Left lobe of liver (tissue), 2 donors: ENCODE measurements around the gene ATP2A2. TPM values are rescaled to one million over a fixed set of nuclear protein-coding genes. Genes with fewer than 3 reads are reported as not detected.

Experiments used
- ATAC-seq: fragments of 200-7000 bp; cut with Tn5 transposase; one replicate; pipeline ENCODE4 v1.9.1; 2020; ENCODE audit warnings: mild to moderate bottlenecking, moderate library complexity
- DNase-seq: peaks from one replicate; pipeline ENCODE4 v3.0.0-alpha.2; 2020; ENCODE audit warnings: low spot score
- total RNA-seq: library from RNA; stranded (reverse); gene quantifications from one replicate; pipeline ENCODE4 v1.2.1, GENCODE V29; 2021
- donor health status: DM: no; HTN: no; CAD: no; lungs with moderate emphysema.
- donor health status: DM: no; HTN: yes; CAD: no.

The ATP2A2 gene
- total RNA-seq, 1 donor from 2014 or later: 118 TPM

DNA sequence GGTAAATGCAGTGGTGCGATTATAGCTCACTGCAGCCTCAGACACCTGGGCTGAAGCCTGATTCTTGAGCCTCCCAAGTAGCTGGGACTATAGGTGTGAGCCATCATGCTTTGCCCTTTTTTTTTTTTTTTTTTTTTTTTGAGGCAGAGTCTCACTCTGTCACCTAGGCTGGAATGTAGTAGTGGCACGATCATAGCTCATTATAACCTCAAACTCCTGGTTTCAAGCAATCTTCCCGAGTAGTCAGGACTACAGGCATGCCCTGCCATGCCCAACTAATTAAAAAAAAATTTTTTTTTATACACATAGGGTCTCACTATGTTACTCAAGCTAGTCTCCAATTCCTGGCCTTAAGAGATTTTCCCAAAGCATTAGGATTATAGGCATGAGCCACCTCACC, 6.9 kb downstream of the ATP2A2 start:
- DNase-seq (no peak), ATAC-seq (no peak)

DNA sequence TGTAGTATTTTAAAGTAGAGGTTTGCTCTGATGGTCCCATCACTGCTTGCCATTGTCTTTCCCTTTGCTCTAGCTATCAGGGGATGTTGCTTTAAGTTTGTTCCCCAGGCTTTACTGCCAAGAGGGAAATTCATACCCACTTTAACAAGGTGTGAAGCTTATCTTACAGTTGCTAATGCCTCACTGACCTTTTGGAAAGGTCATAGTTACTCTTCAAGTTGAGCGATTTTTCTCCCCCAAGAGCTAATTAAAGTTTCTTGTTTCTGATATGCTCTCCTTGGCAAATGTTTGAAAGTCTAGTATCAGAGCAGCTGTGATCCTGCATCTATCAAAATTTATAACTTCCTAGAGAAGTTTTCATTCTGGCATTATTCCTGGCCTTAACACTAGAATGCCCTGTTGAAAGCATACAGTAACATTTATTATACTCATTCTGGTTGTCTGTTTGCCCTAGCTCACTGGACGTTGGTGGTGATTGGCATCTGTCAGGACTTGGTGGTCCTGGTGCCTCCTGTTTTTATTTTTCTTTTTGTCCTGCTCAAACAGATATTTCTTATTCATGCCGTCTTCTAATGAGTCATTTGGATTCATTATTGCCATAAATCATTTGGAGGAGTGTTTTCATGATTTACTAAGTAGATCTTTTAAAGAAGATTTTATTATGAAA, 8.1 kb downstream of the ATP2A2 start:
- ATAC-seq: no peak
- DNase-seq: no peak

GRCh38 chr12:110289711-110290078, 8.6 kb downstream of the ATP2A2 start:
- no peak for ATAC-seq
- DNase-seq: no peak

GRCh38 chr12:110301065-110301806, 20.2 kb downstream of the ATP2A2 start:
- ATAC-seq: no peak
- no peak for DNase-seq

- ATAC-seq: no peak
These were observed 23.1 kb downstream of the ATP2A2 start for GRCh38 chr12:110304061-110304551.

GRCh38 chr12:110307372-110307771, 26.3 kb downstream of the ATP2A2 start:
- no peak for ATAC-seq
- no peak for DNase-seq

More at GRCh38 chr12:110304061-110304551, 23.1 kb downstream of the ATP2A2 start:
- DNase-seq: no peak

DNA sequence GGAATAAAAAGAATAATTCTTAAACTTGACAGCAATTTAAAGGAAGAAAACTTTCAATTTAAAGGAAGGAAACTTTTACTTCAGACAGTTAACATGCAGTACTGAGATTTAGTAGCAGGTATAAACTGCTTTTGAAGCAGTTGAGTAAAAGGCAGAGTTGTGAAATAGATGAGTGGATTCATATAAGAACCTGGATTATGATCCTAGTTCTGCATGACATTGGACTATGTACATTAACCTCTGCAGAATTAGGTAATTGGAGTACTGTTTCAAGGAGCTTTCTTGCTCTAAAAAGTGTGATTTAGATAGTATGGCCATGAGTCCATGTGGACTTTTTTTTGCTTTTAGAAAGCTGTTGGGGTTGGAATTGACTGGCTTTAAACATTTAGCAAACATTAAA, 29.7 kb downstream of the ATP2A2 start:
- DNase-seq (no peak), ATAC-seq (peak; percentile 17)

DNA sequence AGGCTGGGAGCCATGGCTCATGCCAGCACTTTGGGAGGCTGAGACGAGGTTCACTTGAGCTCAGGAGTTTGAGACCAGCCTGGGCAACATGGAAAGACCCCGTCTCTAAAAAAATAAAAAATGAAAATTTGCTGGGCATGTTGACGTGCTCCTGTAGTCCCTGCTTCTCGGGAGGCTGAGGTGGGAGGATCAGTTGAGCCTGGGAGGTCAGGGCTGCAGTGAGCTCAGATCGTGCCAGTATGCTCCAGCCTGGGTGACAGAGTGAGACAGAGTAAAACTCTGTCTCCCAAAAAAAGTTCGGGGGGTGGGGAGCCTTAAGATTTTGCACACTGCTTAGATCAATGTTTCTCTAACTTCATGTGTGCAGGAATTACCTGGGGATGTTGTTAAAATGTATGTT, 30.9 kb downstream of the ATP2A2 start:
- ATAC-seq: no peak
- no peak for DNase-seq

- ATAC-seq (peak; percentile 67), DNase-seq (no peak)
These were observed 31.7 kb downstream of the ATP2A2 start for GRCh38 chr12:110312581-110313360.

- ATAC-seq (no peak), DNase-seq (no peak)
These were observed 33.3 kb downstream of the ATP2A2 start for GRCh38 chr12:110314308-110314707.

- no peak for ATAC-seq
- DNase-seq: no peak
These were observed 35.8 kb downstream of the ATP2A2 start for GRCh38 chr12:110316861-110317260.

- ATAC-seq (peak; percentile 21), DNase-seq (no peak)
These were observed 36.9 kb downstream of the ATP2A2 start for GRCh38 chr12:110317911-110318310.

GRCh38 chr12:110320550-110320949, 39.5 kb downstream of the ATP2A2 start:
- ATAC-seq: peak; percentile 73
- no peak for DNase-seq

DNA sequence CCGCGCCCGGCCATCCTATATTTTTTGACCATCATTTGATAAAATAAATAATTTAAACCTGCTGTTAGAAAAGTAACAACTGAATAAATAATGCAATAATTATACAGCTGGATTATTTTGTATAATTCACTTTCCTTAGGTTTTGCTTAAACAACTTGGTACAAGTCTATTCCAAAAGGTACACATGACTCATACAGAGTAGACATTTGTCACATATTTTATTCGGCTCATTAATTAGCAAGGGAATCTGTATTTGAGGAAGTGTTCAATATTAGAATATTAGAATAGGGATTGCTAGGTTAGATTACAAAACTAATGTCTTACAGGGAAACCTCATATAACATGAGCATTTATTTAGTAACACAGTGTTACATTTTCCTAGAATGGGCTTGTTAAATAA, 48.7 kb downstream of the ATP2A2 start:
- no peak for ATAC-seq
- DNase-seq: no peak

DNA sequence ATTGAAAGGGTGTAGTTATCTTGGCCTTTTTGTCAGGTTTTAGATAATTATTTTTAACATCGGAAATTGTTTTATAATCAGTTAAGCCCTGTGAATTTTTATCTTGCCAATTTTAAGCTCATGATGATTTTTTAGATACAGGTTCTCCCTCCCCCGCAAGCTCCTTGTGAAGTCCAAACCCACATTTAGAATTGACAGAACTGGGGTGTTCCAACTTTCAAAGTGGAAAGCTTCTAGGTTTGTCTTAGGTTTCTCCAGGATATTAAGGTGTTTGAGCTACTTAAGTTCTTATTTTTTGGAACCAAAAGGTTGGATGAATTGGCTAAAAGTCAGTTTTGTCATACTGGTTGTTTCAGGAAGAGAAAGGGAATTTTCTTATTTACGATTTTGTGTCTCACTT, 49.1 kb downstream of the ATP2A2 start:
- DNase-seq (no peak), ATAC-seq (no peak)

GRCh38 chr12:110330544-110330943, 49.5 kb downstream of the ATP2A2 start:
- DNase-seq: no peak
- ATAC-seq: no peak

- DNase-seq: no peak
- no peak for ATAC-seq
These were observed 52.2 kb downstream of the ATP2A2 start for GRCh38 chr12:110333201-110333600.

DNA sequence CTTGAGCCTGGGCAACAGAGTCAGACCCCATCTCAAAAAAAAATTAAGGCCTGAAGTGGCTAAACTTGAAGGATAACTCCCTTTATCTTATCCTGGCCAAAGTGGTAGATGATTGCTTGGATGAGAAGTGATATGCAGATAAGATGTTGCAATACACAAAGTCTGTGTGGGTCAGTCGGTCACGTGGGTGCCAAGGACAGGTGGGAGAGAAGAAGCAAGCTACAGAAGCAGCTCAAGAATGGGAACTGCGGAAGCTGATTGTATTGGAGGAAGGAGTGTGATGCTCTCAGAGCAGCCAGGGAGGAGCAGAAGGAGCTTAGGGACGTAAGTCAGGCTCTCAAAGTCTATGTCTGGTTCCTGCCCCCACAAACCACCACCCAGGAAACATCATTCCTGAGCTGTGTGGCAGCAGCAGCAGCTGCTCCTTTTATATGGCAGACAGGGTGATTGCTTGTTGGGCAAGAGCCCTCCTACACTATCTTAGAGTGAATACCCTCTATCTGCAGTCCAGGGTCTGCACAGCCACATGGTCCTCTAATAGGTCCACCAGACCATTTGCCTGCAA, 54.5 kb downstream of the ATP2A2 start:
- DNase-seq: no peak
- peak; percentile 24 for ATAC-seq

DNA sequence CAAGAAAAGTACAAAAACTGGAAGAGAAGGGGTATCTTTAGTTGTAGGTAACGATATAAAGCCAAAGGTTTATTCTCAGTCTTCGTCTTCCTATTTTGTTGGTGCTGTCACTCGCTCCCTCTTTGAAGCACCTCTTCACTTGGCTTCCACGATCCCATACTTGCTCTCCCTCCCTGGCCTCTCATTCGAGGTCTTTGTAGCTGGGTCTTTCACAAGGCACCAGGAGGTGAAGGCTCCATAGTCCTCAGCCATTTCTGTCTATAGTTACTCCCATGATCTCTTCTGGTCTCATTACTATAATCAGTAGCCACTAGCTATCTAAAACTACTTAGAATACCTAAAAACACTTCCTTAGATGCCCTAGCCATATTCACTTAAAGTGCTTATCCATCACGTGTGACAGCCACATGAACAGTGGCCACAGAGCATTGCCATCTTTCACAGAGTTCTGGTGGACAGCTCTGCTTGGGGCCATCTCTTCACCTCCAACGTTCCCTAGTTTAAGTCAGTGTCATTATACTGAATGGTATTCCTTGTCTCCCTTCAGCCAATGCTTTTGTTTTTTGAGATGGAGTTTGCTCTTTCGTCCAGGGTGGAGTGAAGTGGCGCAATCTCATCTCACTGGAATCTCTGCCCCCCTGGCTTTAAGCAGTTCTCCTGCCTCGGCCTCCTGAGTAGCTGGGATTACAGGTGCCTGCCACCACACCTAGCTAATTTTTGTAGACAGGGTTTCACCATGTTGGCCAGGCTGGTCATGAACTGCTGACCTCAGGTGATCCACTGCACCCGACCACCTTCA, 57.1 kb downstream of the ATP2A2 start:
- DNase-seq (no peak), ATAC-seq (peak; percentile 9)

- no peak for ATAC-seq
These were observed 57.7 kb downstream of the ATP2A2 start for GRCh38 chr12:110338754-110339153.

More at GRCh38 chr12:110338754-110339153, 57.7 kb downstream of the ATP2A2 start:
- DNase-seq: no peak
